Medulla oblongata (tissue), 1 donor: Measurements from ENCODE around the gene STAT2.
A peak's percentile ranks its signal among the peaks of the same experiment; 100 is the strongest.
"Not testable (repeated sequence)": the region's sequence is repeated elsewhere in the genome, so short reads cannot be mapped to it uniquely, and the experiment has no call there.

Experiments used
- DNase-seq: peaks from one replicate; pipeline ENCODE4 v3.0.0-alpha.2; 2015; ENCODE audit errors: extremely low spot score

Gene STAT2

GRCh38 chr12:56362130-56363059 is 2.5 kb upstream of the STAT2 start, which contains the start of gene APOF:
TSS of gene APOF (minus strand) at chr12:56362857. CDS start at chr12:56362745, 112 bp downstream.
- no peak for DNase-seq

DNA sequence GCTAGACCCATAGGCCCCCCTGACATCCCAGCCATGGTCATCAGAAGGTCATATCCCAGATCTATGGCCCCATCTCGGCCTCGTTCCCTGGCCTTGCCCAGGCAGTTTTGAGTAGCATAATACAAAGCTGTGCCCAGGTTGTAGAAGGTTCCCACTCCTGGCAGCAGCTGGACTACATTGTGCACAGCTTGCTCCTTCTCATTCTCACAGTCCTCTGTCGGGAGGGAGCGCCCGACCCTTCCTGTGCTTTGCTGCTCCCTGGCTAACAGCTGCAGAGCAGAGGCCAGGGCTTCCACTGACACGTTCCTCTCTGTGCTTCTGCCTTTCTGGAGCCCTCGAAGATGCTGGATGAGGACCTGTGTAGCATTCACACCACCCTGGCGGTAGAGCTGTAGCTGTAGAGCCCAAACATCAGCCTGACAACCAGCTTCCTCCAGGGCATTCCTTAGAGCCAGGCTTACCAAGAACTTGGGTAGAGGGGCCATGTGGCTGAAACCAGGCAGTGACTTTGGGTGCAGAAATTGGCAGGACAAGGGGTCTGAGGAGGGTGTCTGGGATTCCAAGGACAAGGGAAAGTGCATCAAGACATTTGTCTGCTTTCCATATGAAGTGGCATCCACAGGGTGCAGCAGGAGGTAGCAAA is 1.7 kb upstream of the STAT2 start:
- DNase-seq: no peak

GRCh38 chr12:56358836-56359532 is 923 bp downstream of the STAT2 start:
- DNase-seq: peak; percentile 88

DNA sequence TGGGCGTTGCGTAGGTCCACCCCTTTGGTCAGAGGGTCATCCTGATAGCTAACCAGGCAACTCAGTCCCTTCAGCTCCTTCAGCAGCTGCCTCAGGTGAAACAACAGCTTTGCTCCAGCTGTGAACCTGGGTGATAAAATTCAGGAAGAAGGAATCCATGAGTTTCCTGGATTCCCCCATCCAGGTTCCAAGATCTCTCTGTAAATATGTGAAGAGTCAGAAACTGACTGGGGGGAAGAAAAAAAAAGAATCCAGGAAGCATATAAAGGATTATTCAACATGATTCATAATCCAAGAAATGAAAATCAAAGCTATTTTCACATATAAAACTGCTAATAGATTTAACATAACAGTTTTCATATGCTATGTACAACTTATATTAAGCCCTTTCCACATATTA is 8.6 kb downstream of the STAT2 start:
- DNase-seq: no peak

- no peak for DNase-seq
These were observed 9.2 kb downstream of the STAT2 start for GRCh38 chr12:56350662-56351061.

GRCh38 chr12:56348776-56349175 is 11.1 kb downstream of the STAT2 start:
- no peak for DNase-seq

- DNase-seq: not testable (repeated sequence)
These were observed 12.7 kb downstream of the STAT2 start for GRCh38 chr12:56347255-56347654.

- DNase-seq: no peak
These were observed 13.2 kb downstream of the STAT2 start for GRCh38 chr12:56346675-56347074.

GRCh38 chr12:56342290-56342689 is 17.6 kb downstream of the STAT2 start:
- DNase-seq: not testable (repeated sequence)

GRCh38 chr12:56341616-56342015 is 18.3 kb downstream of the STAT2 start:
- DNase-seq: no peak

GRCh38 chr12:56339158-56339422 is 20.8 kb downstream of the STAT2 start:
- DNase-seq: no peak

DNA sequence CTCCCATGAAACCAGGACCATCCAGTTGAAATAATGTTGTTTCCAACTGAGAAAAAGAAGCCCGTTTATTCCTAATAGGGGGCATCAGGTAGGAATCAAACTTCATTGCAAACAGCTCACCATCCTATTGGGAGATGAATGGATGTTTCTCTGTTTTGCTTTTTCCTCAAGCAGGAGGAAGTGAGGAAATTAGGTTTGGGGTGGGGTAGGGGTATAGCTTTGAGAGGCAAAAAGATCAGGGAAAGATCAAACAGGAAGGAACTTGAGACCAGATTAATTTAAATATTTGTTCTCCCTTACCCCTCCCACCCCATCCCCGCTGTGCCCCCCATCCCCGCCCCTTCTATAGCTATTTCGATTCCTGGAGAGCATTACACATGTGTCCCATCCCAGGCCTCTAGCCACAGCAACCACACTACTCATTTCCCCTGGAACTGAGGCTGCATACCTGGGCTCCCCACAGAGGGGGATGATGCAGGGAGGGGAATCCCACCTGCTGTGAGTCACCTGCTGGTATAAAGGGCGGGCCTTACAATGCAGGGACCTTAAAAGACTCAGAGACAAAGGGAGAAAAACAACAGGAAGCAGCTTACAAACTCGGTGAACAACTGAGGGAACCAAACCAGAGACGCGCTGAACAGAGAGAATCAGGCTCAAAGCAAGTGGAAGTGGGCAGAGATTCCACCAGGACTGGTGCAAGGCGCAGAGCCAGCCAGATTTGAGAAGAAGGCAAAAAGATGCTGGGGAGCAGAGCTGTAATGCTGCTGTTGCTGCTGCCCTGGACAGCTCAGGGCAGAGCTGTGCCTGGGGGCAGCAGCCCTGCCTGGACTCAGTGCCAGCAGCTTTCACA is 21.4 kb downstream of the STAT2 start, which contains the start of gene IL23A:
IL23A (plus strand) TSS at position 577 of the 850 bp plus-strand sequence; CDS start at position 738, 161 bp downstream.
- no peak for DNase-seq

GRCh38 chr12:56337753-56338251 is 22.1 kb downstream of the STAT2 start:
- no peak for DNase-seq

DNA sequence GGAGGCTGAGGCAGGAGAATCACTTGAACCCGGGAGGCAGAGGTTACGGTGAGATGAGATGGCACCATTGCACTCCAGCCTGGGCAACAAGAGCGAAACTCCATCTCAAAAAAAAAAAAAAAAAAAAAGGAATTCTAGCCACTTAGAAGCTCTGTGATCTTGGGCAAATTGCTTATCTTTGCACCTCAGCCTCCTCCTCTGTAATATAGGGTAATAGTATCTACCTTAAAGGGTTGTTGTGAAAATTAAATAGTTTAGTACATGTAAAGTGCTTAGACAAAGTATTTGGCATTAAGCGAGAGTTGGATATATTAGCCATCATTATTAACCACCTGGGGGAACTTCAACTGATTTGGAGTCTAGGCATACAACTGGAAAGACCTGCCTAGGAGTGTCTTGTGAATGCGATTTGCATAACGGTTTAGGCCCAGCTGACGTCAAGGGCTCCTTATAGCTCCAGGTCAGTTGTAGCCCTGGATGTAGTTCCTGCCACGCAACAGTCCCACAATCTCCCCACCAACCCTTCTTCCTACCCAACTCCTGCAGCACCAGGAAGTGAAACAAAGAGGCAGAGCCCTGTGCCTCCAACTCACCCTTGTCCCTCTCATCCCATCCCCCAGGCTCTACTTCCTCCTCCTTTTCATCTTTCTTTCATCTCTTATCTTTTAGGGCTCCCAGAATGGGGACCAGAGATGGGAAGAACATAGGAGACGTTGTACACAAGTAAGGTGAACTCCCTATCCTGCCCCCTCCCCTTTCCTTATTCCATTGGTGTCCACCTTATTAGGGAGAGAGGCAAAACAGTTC is 23.3 kb downstream of the STAT2 start:
- DNase-seq: peak; percentile 68

DNA sequence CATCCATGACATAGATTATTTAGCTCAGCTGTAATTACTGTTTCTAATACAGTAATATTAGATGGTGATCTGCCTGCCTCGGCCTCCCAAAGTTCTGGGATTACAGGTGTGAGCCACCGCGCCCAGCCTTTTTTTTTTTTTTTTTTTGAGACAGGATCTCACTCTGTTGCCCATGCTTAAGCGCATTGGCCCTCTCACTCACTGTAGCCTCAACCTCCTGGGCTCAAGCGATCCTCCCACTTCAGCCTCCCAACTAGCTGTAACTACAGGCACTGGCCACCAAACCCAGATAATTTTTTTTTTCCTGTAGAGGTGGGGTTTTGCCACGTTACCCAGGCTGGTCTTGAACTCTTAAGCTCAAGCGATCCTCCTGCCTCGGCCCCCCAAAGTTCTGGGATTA is 24.4 kb downstream of the STAT2 start:
- not testable (repeated sequence) for DNase-seq

- no peak for DNase-seq
These were observed 25.5 kb downstream of the STAT2 start for GRCh38 chr12:56334490-56334793.

DNA sequence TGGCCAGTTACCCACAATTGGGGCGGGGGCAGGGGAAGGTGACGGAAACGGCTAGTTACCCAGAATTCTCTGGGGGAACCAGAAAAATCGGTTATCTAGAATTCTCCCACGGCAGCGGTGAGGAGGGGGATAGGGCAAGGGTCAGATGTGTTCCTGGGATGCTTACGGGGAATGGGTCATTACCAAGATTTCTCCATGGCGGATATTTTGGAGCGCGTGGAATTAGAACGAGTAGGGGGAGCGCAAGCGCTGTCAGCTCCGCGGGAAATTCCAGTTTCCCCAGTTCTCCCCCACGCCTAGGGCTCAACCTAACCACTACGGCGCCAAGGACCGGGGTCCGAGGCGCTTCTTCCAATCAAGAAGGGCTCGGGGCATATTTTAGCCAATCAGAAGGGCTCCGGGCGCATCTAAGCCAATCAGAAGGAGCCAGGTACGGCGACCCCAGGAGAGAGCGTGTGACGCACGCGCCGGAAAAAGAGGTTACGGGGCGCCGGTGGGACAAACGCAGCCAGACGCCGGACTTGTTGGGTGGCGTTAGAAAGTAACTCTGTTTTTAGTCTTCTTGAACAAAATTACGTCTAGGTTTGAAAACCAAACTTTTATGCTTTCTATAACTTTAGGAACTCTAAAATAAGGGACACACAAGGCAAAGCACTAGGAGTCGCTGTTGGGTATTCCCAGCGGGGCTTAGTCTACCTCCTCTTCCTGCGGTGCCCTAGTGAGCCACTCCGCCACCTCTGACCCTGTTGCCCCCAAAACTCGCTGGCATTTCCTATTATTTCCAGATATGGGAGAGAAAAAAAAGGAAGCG is 26.0 kb downstream of the STAT2 start, which contains the start of gene PAN2:
PAN2 (minus strand) TSS at position 322 of the 811 bp plus-strand sequence. CDS start 906 bp downstream, outside the sequence.
- peak; percentile 97 for DNase-seq

DNA sequence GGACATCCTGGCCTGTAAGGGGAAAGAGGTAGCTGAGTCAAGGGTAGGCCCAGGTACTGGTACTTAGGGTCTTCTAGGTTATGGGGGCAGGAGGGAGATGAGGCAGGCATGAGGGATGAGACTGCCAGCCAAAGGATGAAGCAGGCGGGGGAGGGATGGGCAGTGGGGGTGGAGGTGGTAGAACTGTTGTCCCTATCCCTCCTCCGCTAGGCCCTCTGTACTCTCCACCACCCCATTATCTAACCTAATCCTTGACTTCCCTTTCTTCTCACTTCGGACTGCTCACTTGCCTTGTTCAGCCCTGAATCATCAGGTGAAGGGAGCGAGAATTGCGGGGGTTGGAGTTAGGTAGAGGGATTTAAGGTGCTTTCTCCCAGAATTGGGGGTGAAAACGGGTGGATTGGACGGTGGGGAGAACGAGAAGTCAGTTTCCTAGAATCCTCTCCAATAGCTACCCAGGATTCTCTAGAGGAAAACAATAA is 26.7 kb downstream of the STAT2 start:
- DNase-seq: no peak

DNA sequence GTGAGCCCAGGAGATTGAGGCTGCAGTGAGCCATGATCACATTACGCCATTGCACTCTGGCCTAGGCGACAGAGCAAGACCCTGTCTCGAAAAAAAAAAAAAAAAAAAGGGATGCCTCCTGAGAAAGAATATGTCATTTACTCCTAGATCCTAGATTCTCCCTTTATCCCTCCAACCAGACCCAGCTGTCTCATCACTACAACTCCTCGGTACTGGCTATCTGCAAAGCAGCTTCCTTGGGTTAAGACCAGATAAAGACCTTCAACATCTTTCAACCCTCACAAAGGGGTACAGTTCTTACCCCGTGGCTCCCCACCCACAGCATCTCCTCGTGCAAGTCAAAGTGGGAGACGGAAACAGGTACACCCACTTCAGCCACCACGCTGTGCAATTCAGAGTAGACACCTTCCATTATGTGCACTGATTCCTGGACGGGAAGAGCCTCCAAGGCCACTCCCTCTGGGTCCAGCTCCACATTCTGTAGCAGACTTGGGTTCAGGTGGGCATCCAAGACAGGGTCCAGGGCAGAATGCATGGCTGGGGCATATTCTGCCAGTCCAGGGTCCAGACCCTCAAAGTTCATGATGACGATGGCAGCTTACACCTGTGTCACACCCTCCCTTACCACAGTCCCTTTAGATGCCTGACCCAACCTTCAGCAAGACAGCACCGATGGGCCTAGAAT is 27.3 kb downstream of the STAT2 start:
- no peak for DNase-seq
